Spleen (tissue), 11 donors: ENCODE measurements around the gene TMEM243. TPM values are rescaled to one million over a fixed set of nuclear protein-coding genes. Genes with fewer than 3 reads are reported as not detected.

ENCODE experiments used
- DNase-seq: peaks from one replicate; pipeline ENCODE4 v3.0.0-alpha.2; 2020
- H3K27ac ChIP-seq, 8 donors: fragments of 200-600 bp; sonication (generic) in 7 of 8; 1 replicate in 4 of 8; 2 replicates in 4 of 8; pipeline versions ENCODE4 v1.5.0 to v1.8.0; 2016 to 2021; ENCODE audit warnings: inconsistent platforms in 4 of 8, mild to moderate bottlenecking in 4 of 8, moderate library complexity in 1 of 8
- H3K27me3 ChIP-seq, 7 donors: fragments of 200-600 bp; sonication (generic) in 6 of 7; replicated peaks in 1 of 7; 1 replicate in 4 of 7; 2 replicates in 3 of 7; pipeline versions ENCODE4 v1.5.0 to v1.8.0; 2016 to 2021; ENCODE audit warnings: inconsistent platforms in 3 of 7, mild to moderate bottlenecking in 1 of 7
- H3K36me3 ChIP-seq, 6 donors: fragments of 200-600 bp; sonication (generic) in 5 of 6; 1 replicate in 4 of 6; 2 replicates in 2 of 6; pipeline versions ENCODE4 v1.5.0 to v1.8.0; 2016 to 2021; ENCODE audit warnings: inconsistent platforms in 2 of 6
- H3K4me1 ChIP-seq, 6 donors: fragments of 200-600 bp; sonication (generic) in 5 of 6; 1 replicate in 3 of 6; 2 replicates in 3 of 6; pipeline versions ENCODE4 v1.5.0 to v1.8.0; 2016 to 2021; ENCODE audit warnings: inconsistent platforms in 3 of 6
- H3K4me3 ChIP-seq, 8 donors: fragments of 200-600 bp; sonication (generic) in 7 of 8; 1 replicate in 4 of 8; 2 replicates in 4 of 8; pipeline versions ENCODE4 v1.5.0 to v1.8.0; 2016 to 2021; ENCODE audit warnings: inconsistent platforms in 4 of 8, mild to moderate bottlenecking in 4 of 8, moderate library complexity in 2 of 8
- H3K9me3 ChIP-seq, 8 donors: fragments of 200-600 bp; sonication (generic) in 7 of 8; 1 replicate in 4 of 8; 2 replicates in 4 of 8; pipeline versions ENCODE4 v1.5.0 to v1.8.0; 2016 to 2021; ENCODE audit warnings: inconsistent platforms in 4 of 8
- CTCF ChIP-seq, 11 experiments: fragments of 200-600 bp in 7 of 11; fragments of 450-650 bp in 4 of 11; sonication (generic) in 4 of 11; IDR thresholded peaks in 8 of 11; conservative IDR thresholded peaks in 3 of 11; 1 replicate in 7 of 11; 2 replicates in 4 of 11; pipeline versions ENCODE4 v1.4.0 to v1.8.0; 2016 to 2021; ENCODE audit warnings: antibody characterized with exemption in 11 of 11, inconsistent platforms in 4 of 11, mild to moderate bottlenecking in 1 of 11
- POLR2A ChIP-seq, 3 donors: fragments of 450-650 bp; IDR thresholded peaks; one replicate each; pipeline ENCODE4 v1.5.1; 2017; ENCODE audit warnings: antibody characterized with exemption in 3 of 3, mild to moderate bottlenecking in 1 of 3
- POLR2AphosphoS5 ChIP-seq, 3 donors: sonication (generic); formaldehyde crosslinking; IDR thresholded peaks; one replicate each; pipeline ENCODE4 v1.5.1; 2017; ENCODE audit warnings: antibody characterized with exemption in 3 of 3
- WGBS, 5 donors: extraction: QIAGEN DNeasy Blood & Tissue Kit in 3 of 5; methylation state at CpG; one replicate each; pipeline versions ENCODE4 v1.1.5 to v1.1.7; 2013 to 2018; 5-methylcytosine and 5-hydroxymethylcytosine counted together
- intact Hi-C: fragments of 100-400 bp; cut with DNase I; formaldehyde crosslinking; loops from one replicate; pipeline ENCODE4 v1.15.0; 2023; ENCODE audit warnings: low total_unique reads
- polyA plus RNA-seq, 3 donors: library from polyadenylated mRNA; stranded (reverse); fragments of 200-250 nt; gene quantifications; one replicate each; pipeline ENCODE4 v1.2.1, GENCODE V29; 2013
- total RNA-seq, 7 donors: library from RNA; depleted of rRNA in 3 of 7; stranded (reverse); fragments of >200 nt in 3 of 7; fragmentation: NEBNext Ultra II Directional in 4 of 7; extraction: Animal tissue kit (Norgen Biotek cat#: 25700) in 4 of 7; gene quantifications; one replicate each; pipeline versions ENCODE4 v1.1.0 to v1.2.1, GENCODE V29; 2016 to 2021
- donor health status: healthy with polysubstance abuse.
- donor health status: DM: no; HTN: no; CAD: no; lungs with moderate emphysema.
- donor health status: DM: no; HTN: no; CAD: no.
- donor health status: Bipolar disorder and iron deficiency.
- donor health status: healthy.
- donor health status: DM: no; HTN: no; CAD: no.
- donor health status: DM: yes; HTN: yes; CAD: no.

Gene TMEM243
- total and polyA plus RNA-seq, 10 donors, result 45.4 to 144 (median 86.4) TPM

GRCh38 chr7:87193912-87194311 lies 25.6 kb downstream of the TMEM243 start:
- no peak for TF ChIP-seq CTCF (IDR thresholded peaks at IDR 0.05 in 8 of 11, conservative IDR thresholded peaks at IDR 0.05 in 3 of 11)
- no peak for TF ChIP-seq POLR2AphosphoS5 (IDR thresholded peaks at IDR 0.05)
- TF ChIP-seq POLR2A (IDR thresholded peaks at IDR 0.05), result no peak
- DNase-seq, result no peak
- intact Hi-C loops, result no loop called here
- WGBS, 5 donors, result 81 to 93% (median 86%) methylated on average over 1 of the region's 1 CpG
- H3K27me3 ChIP-seq, result no peaks in the 10 kb centered on the region
- H3K4me3 ChIP-seq, result no peak overlapping the region
- H3K4me1 ChIP-seq, result peaks cover 0 to 50% (median 1%) of the 10 kb centered on the region in 6 donors
- H3K9me3 ChIP-seq, result no peaks in the 10 kb centered on the region
- peaks cover 2 to 100% (median 92%) of the 10 kb centered on the region in 6 donors for H3K36me3 ChIP-seq
- peak overlapping the region in 1 of 8 donors; percentile 29 for H3K27ac ChIP-seq

GRCh38 chr7:87192784-87193487 lies 26.6 kb downstream of the TMEM243 start:
- Histone ChIP-seq H3K4me3 (no peak overlapping the region), H3K9me3 (no peaks in the 10 kb centered on the region), H3K4me1 (peaks cover 0 to 42% (median 0%) of the 10 kb centered on the region in 6 donors), H3K36me3 (peaks cover 2 to 100% (median 94%) of the 10 kb centered on the region in 6 donors), H3K27me3 (no peaks in the 10 kb centered on the region), H3K27ac (peak overlapping the region in 1 of 8 donors; percentile 29)
- TF ChIP-seq POLR2AphosphoS5 (IDR thresholded peaks at IDR 0.05) (peak in 1 of 3 donors; percentile 50), POLR2A (IDR thresholded peaks at IDR 0.05) (no peak)
- intact Hi-C loops, result no loop called here
- WGBS, 5 donors, result 86 to 92% (median 88%) methylated on average over 6 of the region's 6 CpGs
- no peak for DNase-seq

- TF ChIP-seq POLR2A (IDR thresholded peaks at IDR 0.05), result no peak
- no peak for TF ChIP-seq POLR2AphosphoS5 (IDR thresholded peaks at IDR 0.05)
- no peak for TF ChIP-seq CTCF (IDR thresholded peaks at IDR 0.05 in 8 of 11, conservative IDR thresholded peaks at IDR 0.05 in 3 of 11)
- no peak for DNase-seq
- H3K9me3 ChIP-seq, result no peaks in the 10 kb centered on the region
- intact Hi-C loops, result no loop called here
- H3K4me3 ChIP-seq, result no peak overlapping the region
- 76 to 88% (median 84%) methylated on average over 3 of the region's 3 CpGs for WGBS, 5 donors
- peaks cover 0 to 39% (median 0%) of the 10 kb centered on the region in 6 donors for H3K4me1 ChIP-seq
- H3K27me3 ChIP-seq, result no peaks in the 10 kb centered on the region
- peaks cover 2 to 100% (median 93%) of the 10 kb centered on the region in 6 donors for H3K36me3 ChIP-seq
- peak overlapping the region in 1 of 8 donors; percentile 26 for H3K27ac ChIP-seq
Observed at GRCh38 chr7:87190783-87191182, 28.7 kb downstream of the TMEM243 start.

- DNase-seq, result no peak
- H3K36me3 ChIP-seq, result peaks cover 3 to 100% (median 92%) of the 10 kb centered on the region in 6 donors
- WGBS, 5 donors, result 80 to 95% (median 86%) methylated on average over 2 of the region's 2 CpGs
- no peak overlapping the region for H3K4me3 ChIP-seq
- TF ChIP-seq POLR2AphosphoS5 (IDR thresholded peaks at IDR 0.05), result no peak
- no peaks in the 10 kb centered on the region for H3K9me3 ChIP-seq
- peaks cover 0 to 31% (median 0%) of the 10 kb centered on the region in 6 donors for H3K4me1 ChIP-seq
- no peak overlapping the region for H3K27ac ChIP-seq
- H3K27me3 ChIP-seq, result no peaks in the 10 kb centered on the region
- intact Hi-C loops, result no loop called here
Observed at GRCh38 chr7:87188930-87189329, 30.6 kb downstream of the TMEM243 start.

GRCh38 chr7:87187120-87187519 lies 32.4 kb downstream of the TMEM243 start:
- no peaks in the 10 kb centered on the region for H3K27me3 ChIP-seq
- H3K9me3 ChIP-seq, result no peaks in the 10 kb centered on the region
- H3K27ac ChIP-seq, result no peak overlapping the region
- H3K4me3 ChIP-seq, result no peak overlapping the region
- intact Hi-C loops, result no loop called here
- H3K4me1 ChIP-seq, result peaks cover 0 to 22% (median 0%) of the 10 kb centered on the region in 6 donors
- peaks cover 3 to 100% (median 93%) of the 10 kb centered on the region in 6 donors for H3K36me3 ChIP-seq
- WGBS, 5 donors, result 96 to 100% (median 98%) methylated on average over 2 of the region's 2 CpGs
- no peak for TF ChIP-seq POLR2A (IDR thresholded peaks at IDR 0.05)
- peak in 1 of 3 donors; percentile 47 for TF ChIP-seq POLR2AphosphoS5 (IDR thresholded peaks at IDR 0.05)
- no peak for DNase-seq
